H1 (cell line): ENCODE data around the gene KCNK7. TPM values are rescaled to one million over a fixed set of nuclear protein-coding genes. Genes with fewer than 3 reads are reported as not detected.
A peak's percentile ranks its signal among the peaks of the same experiment; 100 is the strongest.

Experiments used
- CTCF ChIA-PET: fragments of 300-600 bp; sonication (Branson Sonifier 250); formaldehyde crosslinking; loops from one replicate; lab custom pipeline; 2021; ENCODE audit not compliant: partially characterized antibody; lab: Charles Lee
- POLR2A ChIA-PET: fragments of 300-600 bp; sonication (Branson Sonifier 250); formaldehyde crosslinking; loops from one replicate; lab custom pipeline; 2021; ENCODE audit warnings: inconsistent platforms; ENCODE audit not compliant: partially characterized antibody; lab: Charles Lee
- DNase-seq, 2 experiments: peaks; one replicate each; pipeline versions ENCODE4 v3.0.0 to v3.0.0-alpha.2; 2010 to 2022; ENCODE audit warnings: low spot score in 2 of 2, low read depth in 1 of 2, mixed read lengths in 1 of 2
- FAIRE-seq: peaks from 2 replicates; lab custom pipeline; 2011; peaks lifted over from hg19 to GRCh38; lab: Jason Lieb, UNC
- H2AFZ ChIP-seq: 2 replicates; pipeline ENCODE4 v1.8.1; 2012; ENCODE audit warnings: low read length, inconsistent platforms
- H2AK5ac ChIP-seq: 2 replicates; pipeline ENCODE4 v1.6.1; 2013; ENCODE audit warnings: low read depth, low read length
- H2BK120ac ChIP-seq: replicated peaks from 2 replicates; pipeline ENCODE3; 2013; ENCODE audit warnings: low read depth, low read length, inconsistent platforms
- H2BK12ac ChIP-seq: 2 replicates; pipeline ENCODE4 v1.6.1; 2013; ENCODE audit warnings: low read depth, low read length
- H2BK15ac ChIP-seq: 2 replicates; pipeline ENCODE4 v1.6.1; 2013; ENCODE audit warnings: low read length
- H2BK20ac ChIP-seq: 2 replicates; pipeline ENCODE4 v1.6.1; 2013; ENCODE audit warnings: low read length
- H2BK5ac ChIP-seq: 2 replicates; pipeline ENCODE4 v1.6.1; 2013; ENCODE audit warnings: low read depth, low read length
- H3K14ac ChIP-seq: 2 replicates; pipeline ENCODE4 v1.6.1; 2013; ENCODE audit warnings: inconsistent platforms; ENCODE audit not compliant: insufficient read length
- H3K18ac ChIP-seq: 2 replicates; pipeline ENCODE4 v1.6.1; 2013; ENCODE audit warnings: low read length; ENCODE audit errors: extremely low read depth
- H3K23ac ChIP-seq: 2 replicates; pipeline ENCODE4 v1.6.1; 2013; ENCODE audit warnings: inconsistent platforms; ENCODE audit not compliant: insufficient read length
- H3K23me2 ChIP-seq: 2 replicates; pipeline ENCODE4 v1.6.1; 2013; ENCODE audit warnings: low read depth, low read length
- H3K27ac ChIP-seq: 2 replicates; pipeline ENCODE4 v1.6.1; 2011; ENCODE audit warnings: low read depth, low read length, inconsistent platforms
- H3K27me3 ChIP-seq, 4 experiments: replicated peaks in 1 of 4; 1 replicate in 1 of 4; 2 replicates in 3 of 4; pipeline versions ENCODE4 v1.6.1 to v1.8.1; 2011 to 2013; ENCODE audit warnings: low read length in 3 of 4, mild to moderate bottlenecking in 3 of 4, inconsistent platforms in 2 of 4, mixed read lengths in 2 of 4, moderate library complexity in 1 of 4; ENCODE audit not compliant: control insufficient read depth in 3 of 4, insufficient read depth in 3 of 4; ENCODE audit errors: extremely low read depth in 1 of 4
- H3K36me3 ChIP-seq, 4 experiments: 2 replicates each; pipeline versions ENCODE4 v1.6.1 to v1.8.1; 2011 to 2013; ENCODE audit warnings: mild to moderate bottlenecking in 4 of 4, low read length in 3 of 4, moderate library complexity in 2 of 4, control low read depth in 1 of 4, inconsistent platforms in 1 of 4; ENCODE audit not compliant: insufficient read depth in 4 of 4, control insufficient read depth in 2 of 4
- H3K4ac ChIP-seq: replicated peaks from 2 replicates; pipeline ENCODE3; 2013; ENCODE audit warnings: low read length, low read depth, mixed read lengths, inconsistent platforms; ENCODE audit not compliant: insufficient read length
- H3K4me1 ChIP-seq, 4 experiments: replicated peaks in 1 of 4; 1 replicate in 1 of 4; 2 replicates in 3 of 4; pipeline versions ENCODE4 v1.6.1 to v1.8.1; 2011 to 2013; ENCODE audit warnings: low read length in 3 of 4, inconsistent platforms in 2 of 4, mixed read lengths in 1 of 4; ENCODE audit not compliant: insufficient read depth in 4 of 4, control insufficient read depth in 3 of 4
- H3K4me2 ChIP-seq, 2 experiments: 2 replicates each; pipeline versions ENCODE4 v1.6.1 to v1.8.1; 2011 to 2013; ENCODE audit warnings: low read depth in 2 of 2, low read length in 2 of 2, control low read depth in 1 of 2, inconsistent platforms in 1 of 2, mild to moderate bottlenecking in 1 of 2; ENCODE audit not compliant: insufficient read depth in 1 of 2
- H3K4me3 ChIP-seq, 4 experiments: fragments of 200-600, 300-600 bp in 1 of 4; sonication (generic), shearing (Covaris generic), sonication (Bioruptor Twin) in 1 of 4; 2 replicates each; pipeline versions ENCODE4 v1.5.1 to v1.8.1; 2011 to 2016; ENCODE audit warnings: low read length in 4 of 4, low read depth in 3 of 4, control low read depth in 2 of 4, inconsistent platforms in 2 of 4, mild to moderate bottlenecking in 2 of 4, mixed read lengths in 1 of 4, moderate library complexity in 1 of 4; ENCODE audit not compliant: insufficient read depth in 2 of 4; ENCODE audit errors: extremely low read depth in 1 of 4
- H3K56ac ChIP-seq: replicated peaks from 2 replicates; pipeline ENCODE3; 2013; ENCODE audit warnings: low read depth, mild to moderate bottlenecking, mixed read lengths, low read length, inconsistent platforms; ENCODE audit not compliant: insufficient read length
- H3K79me1 ChIP-seq: 2 replicates; pipeline ENCODE4 v1.6.1; 2013; ENCODE audit warnings: low read depth, low read length, control low read depth
- H3K79me2 ChIP-seq, 2 experiments: 2 replicates each; pipeline versions ENCODE4 v1.6.1 to v1.8.1; 2012 to 2013; ENCODE audit warnings: low read length in 2 of 2, mild to moderate bottlenecking in 2 of 2, inconsistent platforms in 1 of 2; ENCODE audit not compliant: insufficient read depth in 2 of 2, control insufficient read depth in 1 of 2
- H3K9ac ChIP-seq, 4 experiments: replicated peaks in 1 of 4; 1 replicate in 1 of 4; 2 replicates in 3 of 4; pipeline versions ENCODE4 v1.6.1 to v1.8.1; 2011 to 2013; ENCODE audit warnings: low read depth in 3 of 4, low read length in 3 of 4, control low read depth in 2 of 4, mild to moderate bottlenecking in 2 of 4, moderate library complexity in 2 of 4, inconsistent platforms in 1 of 4; ENCODE audit errors: extremely low read depth in 1 of 4
- H3K9me3 ChIP-seq, 2 experiments: 2 replicates each; pipeline versions ENCODE4 v1.6.1 to v1.8.1; 2012 to 2013; ENCODE audit warnings: mild to moderate bottlenecking in 2 of 2, moderate library complexity in 2 of 2, control low read depth in 1 of 2, inconsistent platforms in 1 of 2, low read depth in 1 of 2, low read length in 1 of 2, mixed read lengths in 1 of 2; ENCODE audit not compliant: insufficient read depth in 2 of 2
- H4K20me1 ChIP-seq, 2 experiments: replicated peaks in 1 of 2; 2 replicates each; pipeline versions ENCODE3 to v1.8.1; 2011 to 2013; ENCODE audit warnings: inconsistent platforms in 2 of 2, low read length in 2 of 2, mild to moderate bottlenecking in 1 of 2; ENCODE audit not compliant: insufficient read depth in 2 of 2, control insufficient read depth in 1 of 2
- H4K5ac ChIP-seq: 2 replicates; pipeline ENCODE4 v1.6.1; 2013; ENCODE audit warnings: low read length, low read depth, mixed read lengths, inconsistent platforms; ENCODE audit not compliant: insufficient read length
- H4K8ac ChIP-seq: 2 replicates; pipeline ENCODE4 v1.8.0; 2013; ENCODE audit warnings: mild to moderate bottlenecking, moderate library complexity, low read length, inconsistent platforms; ENCODE audit not compliant: insufficient read depth; ENCODE audit errors: extremely low read depth
- H4K91ac ChIP-seq: replicated peaks from 2 replicates; pipeline ENCODE3; 2013; ENCODE audit warnings: low read length, mixed read lengths, inconsistent platforms; ENCODE audit not compliant: insufficient read length
- CREB1 ChIP-seq: IDR thresholded peaks from 2 replicates; pipeline ENCODE4 v1.6.1; 2012; ENCODE audit warnings: inconsistent platforms
- EP300 ChIP-seq, 2 experiments: IDR thresholded peaks; 1 replicate in 1 of 2; 2 replicates in 1 of 2; pipeline ENCODE4 v1.6.1; 2011 to 2012; ENCODE audit warnings: low read depth in 2 of 2, low read length in 2 of 2, mild to moderate bottlenecking in 2 of 2, borderline replicate concordance in 1 of 2, inconsistent platforms in 1 of 2, moderate library complexity in 1 of 2
- SIRT6 ChIP-seq: IDR thresholded peaks from one replicate; pipeline ENCODE4 v1.7.1; 2012; ENCODE audit warnings: low read length, inconsistent platforms
- WGBS, 2 experiments: shearing (Covaris generic) in 1 of 2; methylation state at CpG; one replicate each; pipeline versions ENCODE4 v1.1.6 to v1.1.7; 2013 to 2015; ENCODE audit warnings: low lambda C conversion rate in 2 of 2, mixed read lengths in 2 of 2, inconsistent platforms in 1 of 2, low coverage in 1 of 2, missing lambda C conversion rate in 1 of 2; ENCODE audit not compliant: insufficient replicate concordance in 2 of 2, insufficient coverage in 1 of 2, insufficient read length in 1 of 2; ENCODE audit errors: extremely low coverage in 1 of 2, missing lambda C conversion rate in 1 of 2; 5-methylcytosine and 5-hydroxymethylcytosine counted together
- polyA plus RNA-seq, 7 experiments: library from polyadenylated mRNA; depleted of rRNA in 3 of 7; stranded (reverse) in 5 of 7; unstranded in 2 of 7; fragments of >200 nt in 5 of 7; fragments of 200-250 nt in 2 of 7; gene quantifications; 1 replicate in 5 of 7; 2 replicates in 1 of 7; 4 replicates in 1 of 7; pipeline versions ENCODE4 v1.2.1 to v1.2.3, GENCODE V29; 2011 to 2013; ENCODE audit warnings: missing spikeins in 2 of 7, mixed read lengths in 2 of 7
- total RNA-seq: library from RNA; stranded (reverse); fragmentation: NEBNext Ultra II Directional; extraction: Animal tissue kit (Norgen Biotek cat#: 25700); gene quantifications from 2 replicates; pipeline ENCODE4 v1.2.1, GENCODE V29; 2021

Gene KCNK7
- total and polyA plus RNA-seq, 2 of the 8 experiments (the other 6 are each of a cell fraction or from before 2014, with no cell fraction given) = 0.74 to 1.0 TPM

DNA sequence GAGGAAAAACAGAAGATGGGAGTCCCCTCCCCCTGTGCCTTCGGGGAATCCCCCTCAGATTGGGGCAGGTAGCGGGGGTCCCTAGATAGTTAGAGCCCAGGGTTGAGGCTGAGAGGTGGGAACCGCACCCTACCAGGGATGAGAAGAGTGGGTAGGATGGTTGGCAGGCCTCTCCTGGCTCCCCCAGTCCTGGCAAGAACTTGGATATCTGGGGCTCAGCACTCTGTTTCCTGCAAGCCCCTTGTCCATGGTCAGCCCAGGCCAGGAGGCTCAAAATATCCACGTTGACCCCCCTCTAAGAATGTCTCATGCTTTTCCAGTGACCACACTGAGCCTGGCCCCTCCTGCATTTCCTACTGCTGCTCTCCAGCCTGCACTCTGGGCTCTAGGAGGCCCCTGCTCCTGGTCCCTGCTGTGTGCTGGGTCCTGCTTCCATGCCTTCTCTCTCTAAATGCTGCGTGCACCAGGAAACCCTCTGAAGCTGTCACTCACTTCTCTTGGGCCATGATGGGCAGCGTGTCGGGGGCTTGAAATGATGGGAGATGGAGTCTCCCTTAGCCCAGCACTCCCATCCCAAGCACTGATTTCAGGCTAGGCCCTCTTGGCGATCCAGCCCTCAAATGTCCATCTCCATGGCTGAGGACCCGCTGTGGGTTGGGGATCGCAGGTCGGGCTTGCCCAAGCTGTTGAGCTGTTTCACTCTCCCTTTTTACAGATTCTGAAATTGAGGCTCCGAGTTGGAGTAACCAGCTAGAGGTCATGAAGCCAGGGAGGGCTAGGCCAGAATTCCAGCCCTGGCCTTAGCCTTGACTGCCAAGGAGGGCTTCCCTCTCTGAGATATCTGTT is 16.4 kb upstream of the KCNK7 start:
- H4K20me1 ChIP-seq = peaks cover 3 to 24% of the 10 kb centered on the region in 2 experiments
- H3K4me1 ChIP-seq = peaks cover 0 to 29% (median 15%) of the 10 kb centered on the region in 4 experiments; a peak in 5 of 7 replicates
- H2BK12ac ChIP-seq = 0 out of 2 replicates have a peak overlapping the region, but pooled peaks have one; percentile 50
- CTCF ChIA-PET = interaction anchor here (0.7 to 14.8 kb wide), 6 partner anchors 8 to 70 kb away, joined by 3 to 227 read pairs (median 8); partner anchors contain the start of gene KCNK7
- H3K14ac ChIP-seq = no peak overlapping the region
- H3K27me3 ChIP-seq = no peaks in the 10 kb centered on the region; a peak in 1 of 7 replicates
- H2BK15ac ChIP-seq = no peak overlapping the region
- no peaks in the 10 kb centered on the region for H3K36me3 ChIP-seq
- H3K27ac ChIP-seq = no peak overlapping the region
- H3K4me3 ChIP-seq = 0 out of 8 replicates have a peak overlapping the region, but pooled peaks of 1 of the 4 experiments have one; percentile 88
- no peak overlapping the region; the same call in 1 of the 2 replicates for H2BK5ac ChIP-seq
- no peak overlapping the region for H4K8ac ChIP-seq
- no peak overlapping the region for H2AK5ac ChIP-seq
- FAIRE-seq (no peak), DNase-seq (no peak)
- POLR2A ChIA-PET = interaction anchor here (1.0 to 4.4 kb wide), 5 partner anchors 11 to 189 kb away, joined by 3 to 41 read pairs (median 5); partner anchors contain the start of genes KCNK7 and NEAT1
- H3K9ac ChIP-seq = no peak overlapping the region
- peaks cover 23% of the 10 kb centered on the region for H3K23me2 ChIP-seq
- no peak overlapping the region for H3K23ac ChIP-seq
- WGBS, 2 experiments = 85% methylated on average over 12 of the region's 12 CpGs; no CpG with 5 or more reads in 1 of the 2 experiments
- TF ChIP-seq CREB1 (no peak), EP300 (IDR thresholded peaks at IDR 0.05; ENCODE audit: borderline replicate concordance in 1 of 2, low read depth in 2 of 2, low read length in 2 of 2) (no peak), SIRT6 (no peak)
- no peak overlapping the region for H3K18ac ChIP-seq
- H3K4ac ChIP-seq = no peak overlapping the region
- no peaks in the 10 kb centered on the region for H3K9me3 ChIP-seq
- H3K56ac ChIP-seq = no peak overlapping the region
- H3K79me2 ChIP-seq = peaks cover 11 to 20% of the 10 kb centered on the region in 2 experiments
- H3K79me1 ChIP-seq = peaks cover 28% of the 10 kb centered on the region
- peak overlapping the region in 1 of 2 experiments; percentile 87; a peak in 1 of 4 replicates for H3K4me2 ChIP-seq
- no peak overlapping the region for H4K5ac ChIP-seq
- H2BK120ac ChIP-seq = no peak overlapping the region
- H2AFZ ChIP-seq = no peak overlapping the region
- H4K91ac ChIP-seq = no peak overlapping the region
- H2BK20ac ChIP-seq = no peak overlapping the region
